Ovary (tissue), 3 donors: ENCODE results near the gene ESRRG.

ENCODE experiments used
- EP300 ChIP-seq: sonication (generic); formaldehyde crosslinking; IDR thresholded peaks from one replicate; pipeline ENCODE4 v1.6.1; 2017; ENCODE audit warnings: antibody characterized with exemption
- TF ChIP-seq, protein P1 (sequence below), 3 donors: fragments of 450-650 bp in 2 of 3; fragments of 200-600 bp in 1 of 3; IDR thresholded peaks; one replicate each; pipeline versions ENCODE4 v1.5.1 to v1.8.0; 2016 to 2022; ENCODE audit warnings: antibody characterized with exemption in 3 of 3, mild to moderate bottlenecking in 1 of 3
- donor health status: DM: no; HTN: no; CAD: no.

DNA sequence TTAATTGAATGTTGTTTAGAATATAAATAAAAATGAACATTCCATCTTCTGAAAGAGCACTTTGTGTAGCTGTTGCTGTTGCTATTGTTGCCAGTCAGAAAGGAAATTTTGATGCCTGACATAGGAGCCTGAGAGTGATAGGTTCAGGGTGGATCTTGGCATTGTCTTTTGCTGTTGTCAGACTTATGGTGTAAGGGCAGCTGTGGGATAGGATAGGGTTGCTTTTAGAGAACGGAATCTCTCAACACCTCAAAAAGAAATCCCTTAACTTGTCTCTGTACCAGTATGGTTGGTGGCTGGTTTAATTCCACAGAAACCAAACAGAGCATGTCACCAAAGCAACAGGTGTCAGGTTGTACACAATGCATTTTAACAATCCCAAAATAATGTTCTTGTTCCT is 62.7 kb downstream of the ESRRG start:
- no peak for TF ChIP-seq EP300
- TF ChIP-seq, protein P1, sequence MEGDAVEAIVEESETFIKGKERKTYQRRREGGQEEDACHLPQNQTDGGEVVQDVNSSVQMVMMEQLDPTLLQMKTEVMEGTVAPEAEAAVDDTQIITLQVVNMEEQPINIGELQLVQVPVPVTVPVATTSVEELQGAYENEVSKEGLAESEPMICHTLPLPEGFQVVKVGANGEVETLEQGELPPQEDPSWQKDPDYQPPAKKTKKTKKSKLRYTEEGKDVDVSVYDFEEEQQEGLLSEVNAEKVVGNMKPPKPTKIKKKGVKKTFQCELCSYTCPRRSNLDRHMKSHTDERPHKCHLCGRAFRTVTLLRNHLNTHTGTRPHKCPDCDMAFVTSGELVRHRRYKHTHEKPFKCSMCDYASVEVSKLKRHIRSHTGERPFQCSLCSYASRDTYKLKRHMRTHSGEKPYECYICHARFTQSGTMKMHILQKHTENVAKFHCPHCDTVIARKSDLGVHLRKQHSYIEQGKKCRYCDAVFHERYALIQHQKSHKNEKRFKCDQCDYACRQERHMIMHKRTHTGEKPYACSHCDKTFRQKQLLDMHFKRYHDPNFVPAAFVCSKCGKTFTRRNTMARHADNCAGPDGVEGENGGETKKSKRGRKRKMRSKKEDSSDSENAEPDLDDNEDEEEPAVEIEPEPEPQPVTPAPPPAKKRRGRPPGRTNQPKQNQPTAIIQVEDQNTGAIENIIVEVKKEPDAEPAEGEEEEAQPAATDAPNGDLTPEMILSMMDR (IDR thresholded peaks at IDR 0.05) = no peak
